ENCODE measurements around the gene DLG2.
"Not testable (repeated sequence)": the region's sequence is repeated elsewhere in the genome, so short reads cannot be mapped to it uniquely, and the experiment has no call there.

DLG2 gene

DNA sequence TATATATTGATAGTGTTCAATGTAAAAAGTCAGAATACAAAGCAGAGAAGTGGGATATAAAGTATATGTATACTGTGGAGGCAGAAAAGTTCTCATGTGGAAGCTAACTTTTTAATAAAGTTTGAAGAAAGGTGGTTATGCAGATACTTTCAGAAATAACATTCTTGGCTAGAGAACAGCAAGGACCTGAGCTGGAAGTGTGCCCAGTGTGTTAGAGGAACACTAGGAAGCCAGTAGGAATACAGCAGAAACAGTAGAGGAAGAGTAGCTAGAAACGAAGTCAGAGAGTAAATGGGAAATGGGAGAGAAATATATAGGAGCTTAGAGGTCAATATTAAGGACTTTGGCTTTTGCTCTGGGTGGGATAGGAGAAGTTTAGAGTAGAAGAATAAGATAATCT is 1876.1 kb downstream of the DLG2 start:
- DNase-seq (ENCODE audit: low read depth, low spot score), result no peak
- in situ Hi-C loops (cut with HindIII; ENCODE audit: low sequenced_read_pairs), result no loop called here
- TF ChIP-seq, protein P1, sequence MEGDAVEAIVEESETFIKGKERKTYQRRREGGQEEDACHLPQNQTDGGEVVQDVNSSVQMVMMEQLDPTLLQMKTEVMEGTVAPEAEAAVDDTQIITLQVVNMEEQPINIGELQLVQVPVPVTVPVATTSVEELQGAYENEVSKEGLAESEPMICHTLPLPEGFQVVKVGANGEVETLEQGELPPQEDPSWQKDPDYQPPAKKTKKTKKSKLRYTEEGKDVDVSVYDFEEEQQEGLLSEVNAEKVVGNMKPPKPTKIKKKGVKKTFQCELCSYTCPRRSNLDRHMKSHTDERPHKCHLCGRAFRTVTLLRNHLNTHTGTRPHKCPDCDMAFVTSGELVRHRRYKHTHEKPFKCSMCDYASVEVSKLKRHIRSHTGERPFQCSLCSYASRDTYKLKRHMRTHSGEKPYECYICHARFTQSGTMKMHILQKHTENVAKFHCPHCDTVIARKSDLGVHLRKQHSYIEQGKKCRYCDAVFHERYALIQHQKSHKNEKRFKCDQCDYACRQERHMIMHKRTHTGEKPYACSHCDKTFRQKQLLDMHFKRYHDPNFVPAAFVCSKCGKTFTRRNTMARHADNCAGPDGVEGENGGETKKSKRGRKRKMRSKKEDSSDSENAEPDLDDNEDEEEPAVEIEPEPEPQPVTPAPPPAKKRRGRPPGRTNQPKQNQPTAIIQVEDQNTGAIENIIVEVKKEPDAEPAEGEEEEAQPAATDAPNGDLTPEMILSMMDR (IDR thresholded peaks at IDR 0.05; ENCODE audit: low read depth, low read length), result no peak
- H3K4me3 ChIP-seq (ENCODE audit: low read depth, low read length), result no peak overlapping the region

- no peak for DNase-seq (ENCODE audit: low read depth, low spot score)
- no peak overlapping the region for H3K4me3 ChIP-seq (ENCODE audit: low read depth, low read length)
- TF ChIP-seq, protein P1 (IDR thresholded peaks at IDR 0.05; ENCODE audit: low read depth, low read length), result no peak
- in situ Hi-C loops (cut with HindIII; ENCODE audit: low sequenced_read_pairs), result no loop called here
Measured at GRCh38 chr11:83746921-83747585, 1880.1 kb downstream of the DLG2 start.

- no peak for DNase-seq (ENCODE audit: low read depth, low spot score)
- in situ Hi-C loops (cut with HindIII; ENCODE audit: low sequenced_read_pairs), result no loop called here
- TF ChIP-seq, protein P1 (IDR thresholded peaks at IDR 0.05; ENCODE audit: low read depth, low read length), result no peak
- no peak overlapping the region for H3K4me3 ChIP-seq (ENCODE audit: low read depth, low read length)
Measured at GRCh38 chr11:83744620-83745192, 1882.4 kb downstream of the DLG2 start.

GRCh38 chr11:83736684-83737083 is 1890.5 kb downstream of the DLG2 start:
- DNase-seq (ENCODE audit: low read depth, low spot score), result no peak
- TF ChIP-seq, protein P1 (IDR thresholded peaks at IDR 0.05; ENCODE audit: low read depth, low read length), result no peak
- in situ Hi-C loops (cut with HindIII; ENCODE audit: low sequenced_read_pairs), result no loop called here
- no peak overlapping the region for H3K4me3 ChIP-seq (ENCODE audit: low read depth, low read length)

DNA sequence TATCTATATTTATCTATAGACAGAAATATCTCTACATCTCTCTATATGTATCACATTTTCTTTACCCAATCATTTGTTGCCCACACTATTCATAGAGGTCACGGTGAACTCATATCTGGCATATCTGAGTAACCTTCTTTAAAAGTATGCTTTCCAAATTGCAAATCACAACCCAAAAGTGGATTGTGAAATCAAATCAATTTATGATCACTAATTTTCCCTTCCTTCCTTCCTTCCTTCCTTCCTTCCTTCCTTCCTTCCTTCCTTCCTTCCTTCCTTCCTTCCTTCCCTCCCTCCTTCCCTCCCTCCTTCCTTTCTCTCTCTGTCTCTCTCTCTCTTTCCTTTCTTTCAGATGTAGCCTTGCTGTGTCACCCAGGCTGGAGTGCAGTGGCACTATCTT is 1893.0 kb downstream of the DLG2 start:
- TF ChIP-seq, protein P1 (IDR thresholded peaks at IDR 0.05; ENCODE audit: low read depth, low read length), result no peak

DNA sequence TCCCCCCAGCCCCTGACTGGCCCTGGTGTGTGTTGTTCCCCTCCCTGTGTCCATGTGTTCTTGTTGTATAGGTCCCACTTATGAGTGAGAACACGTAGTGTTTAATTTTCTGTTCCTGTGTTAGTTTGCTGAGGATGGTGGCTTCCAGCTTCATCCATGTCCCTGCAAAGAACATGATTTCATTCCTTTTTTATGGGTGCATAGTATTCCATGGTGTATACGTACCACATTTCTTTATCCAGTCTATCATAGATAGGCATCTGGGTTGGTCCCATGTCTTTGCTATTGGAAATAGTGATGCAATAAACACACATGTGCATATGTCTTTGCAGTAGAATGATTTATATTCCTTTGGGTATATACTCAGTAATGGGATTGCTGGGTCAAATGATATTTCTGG is 1895.9 kb downstream of the DLG2 start:
- in situ Hi-C loops (cut with HindIII; ENCODE audit: low sequenced_read_pairs); H3K4me3 ChIP-seq (ENCODE audit: low read depth, low read length); DNase-seq (ENCODE audit: low read depth, low spot score): not testable (repeated sequence)

More for the DNA sequence above, 1893.0 kb downstream of the DLG2 start:
- in situ Hi-C loops (cut with HindIII; ENCODE audit: low sequenced_read_pairs), result no loop called here
- DNase-seq (ENCODE audit: low read depth, low spot score), result no peak
- H3K4me3 ChIP-seq (ENCODE audit: low read depth, low read length), result no peak overlapping the region

DNA sequence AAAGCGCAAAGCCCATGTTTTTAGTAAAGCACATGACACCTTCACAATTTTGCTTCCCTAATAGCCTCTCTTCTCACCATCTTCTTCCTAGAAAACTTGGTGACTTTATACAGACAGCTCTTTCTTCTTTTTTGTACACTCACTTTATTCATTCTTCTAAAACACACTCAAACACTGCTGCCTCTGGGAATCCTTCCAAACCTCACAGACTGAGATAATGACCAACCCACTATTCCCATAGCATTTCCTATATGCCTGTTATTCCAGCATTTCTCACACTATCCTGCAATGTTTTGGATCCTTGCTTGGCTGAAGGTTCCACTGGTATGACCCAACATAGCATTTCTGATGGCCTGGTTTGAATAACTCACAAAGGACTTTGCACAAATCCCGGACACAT is 1898.9 kb downstream of the DLG2 start:
- in situ Hi-C loops (cut with HindIII; ENCODE audit: low sequenced_read_pairs), result no loop called here
- H3K4me3 ChIP-seq (ENCODE audit: low read depth, low read length), result no peak overlapping the region
- TF ChIP-seq, protein P1 (IDR thresholded peaks at IDR 0.05; ENCODE audit: low read depth, low read length), result no peak
- no peak for DNase-seq (ENCODE audit: low read depth, low spot score)

All from astrocyte of the spinal cord (primary cell).